Epithelial cell of proximal tubule (primary cell): ENCODE results near the gene COLEC11. TPM values are rescaled to one million over a fixed set of nuclear protein-coding genes. Genes with fewer than 3 reads are reported as not detected.
"Not testable (repeated sequence)": the region's sequence is repeated elsewhere in the genome, so short reads cannot be mapped to it uniquely, and the experiment has no call there.

ENCODE experiments used
- DNase-seq: peaks from one replicate; pipeline ENCODE4 v3.0.0-alpha.2; 2011; ENCODE audit warnings: low read depth
- H3K4me3 ChIP-seq: 2 replicates; pipeline ENCODE4 v1.5.1; 2011; ENCODE audit warnings: low read depth, mild to moderate bottlenecking, low read length
- total RNA-seq: library from RNA; depleted of rRNA; stranded (reverse); fragments of >200 nt; gene quantifications from 2 replicates; pipeline ENCODE4 v1.2.3, GENCODE V29; 2015
- TF ChIP-seq, protein P1 (sequence below): conservative IDR thresholded peaks from 2 replicates; pipeline ENCODE4 v1.5.1; 2012; ENCODE audit warnings: low read depth, mild to moderate bottlenecking, low read length

COLEC11 gene
- total RNA-seq, 1 donor from 2014 or later, result 0.40 TPM

GRCh38 chr2:3563521-3563976 is 31.4 kb upstream of the COLEC11 start:
- no peak for DNase-seq
- TF ChIP-seq, protein P1, sequence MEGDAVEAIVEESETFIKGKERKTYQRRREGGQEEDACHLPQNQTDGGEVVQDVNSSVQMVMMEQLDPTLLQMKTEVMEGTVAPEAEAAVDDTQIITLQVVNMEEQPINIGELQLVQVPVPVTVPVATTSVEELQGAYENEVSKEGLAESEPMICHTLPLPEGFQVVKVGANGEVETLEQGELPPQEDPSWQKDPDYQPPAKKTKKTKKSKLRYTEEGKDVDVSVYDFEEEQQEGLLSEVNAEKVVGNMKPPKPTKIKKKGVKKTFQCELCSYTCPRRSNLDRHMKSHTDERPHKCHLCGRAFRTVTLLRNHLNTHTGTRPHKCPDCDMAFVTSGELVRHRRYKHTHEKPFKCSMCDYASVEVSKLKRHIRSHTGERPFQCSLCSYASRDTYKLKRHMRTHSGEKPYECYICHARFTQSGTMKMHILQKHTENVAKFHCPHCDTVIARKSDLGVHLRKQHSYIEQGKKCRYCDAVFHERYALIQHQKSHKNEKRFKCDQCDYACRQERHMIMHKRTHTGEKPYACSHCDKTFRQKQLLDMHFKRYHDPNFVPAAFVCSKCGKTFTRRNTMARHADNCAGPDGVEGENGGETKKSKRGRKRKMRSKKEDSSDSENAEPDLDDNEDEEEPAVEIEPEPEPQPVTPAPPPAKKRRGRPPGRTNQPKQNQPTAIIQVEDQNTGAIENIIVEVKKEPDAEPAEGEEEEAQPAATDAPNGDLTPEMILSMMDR, result no peak
- no peak overlapping the region for H3K4me3 ChIP-seq

- H3K4me3 ChIP-seq, result no peak overlapping the region
- DNase-seq, result no peak
- TF ChIP-seq, protein P1, result no peak
Measured at GRCh38 chr2:3565117-3565516, 29.8 kb upstream of the COLEC11 start.

DNA sequence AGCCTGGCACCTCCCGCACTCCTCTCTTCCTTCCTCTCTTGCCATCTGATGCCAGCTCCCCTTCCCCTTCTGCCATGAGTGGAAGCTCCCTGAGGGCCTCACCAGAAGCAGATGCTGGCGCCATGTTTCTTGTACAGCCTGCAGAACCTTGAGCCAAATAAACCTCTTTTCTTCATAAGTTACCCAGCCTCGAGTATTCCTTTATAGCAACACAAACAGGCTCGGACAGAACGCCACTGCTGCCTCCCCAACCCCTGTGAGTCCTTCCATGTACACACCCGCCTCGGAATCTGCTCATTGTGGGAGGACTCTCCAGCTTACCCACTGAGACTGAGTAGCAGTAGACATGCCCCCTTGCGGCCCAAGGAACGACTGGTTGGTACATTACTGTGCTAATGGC is 28.1 kb upstream of the COLEC11 start:
- no peak overlapping the region for H3K4me3 ChIP-seq
- DNase-seq, result no peak
- TF ChIP-seq, protein P1, result no peak

GRCh38 chr2:3569656-3570055 is 25.3 kb upstream of the COLEC11 start:
- not testable (repeated sequence) for H3K4me3 ChIP-seq, DNase-seq

GRCh38 chr2:3571284-3571683 is 23.6 kb upstream of the COLEC11 start:
- DNase-seq, result no peak
- no peak overlapping the region for H3K4me3 ChIP-seq
- TF ChIP-seq, protein P1, result no peak

DNA sequence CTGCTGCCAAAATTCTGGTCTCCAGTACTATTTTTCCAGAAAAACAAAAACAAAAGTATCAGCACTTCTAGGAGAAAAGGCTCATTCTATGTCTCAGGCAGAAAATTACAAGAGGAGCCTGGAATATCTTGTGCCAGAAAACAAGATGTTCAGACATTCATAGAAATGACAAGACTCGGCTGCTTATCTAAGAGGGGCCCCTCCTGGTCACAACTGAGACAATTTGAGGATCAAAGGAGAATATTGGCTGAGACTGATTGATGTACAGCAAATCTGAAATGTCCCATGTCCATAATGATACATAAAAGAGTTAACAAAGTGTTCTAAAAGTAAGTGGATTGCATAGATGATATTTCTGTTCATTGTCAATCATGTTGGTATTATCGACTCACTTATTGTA is 22.3 kb upstream of the COLEC11 start:
- no peak for DNase-seq
- no peak overlapping the region for H3K4me3 ChIP-seq
- TF ChIP-seq, protein P1, result no peak

DNA sequence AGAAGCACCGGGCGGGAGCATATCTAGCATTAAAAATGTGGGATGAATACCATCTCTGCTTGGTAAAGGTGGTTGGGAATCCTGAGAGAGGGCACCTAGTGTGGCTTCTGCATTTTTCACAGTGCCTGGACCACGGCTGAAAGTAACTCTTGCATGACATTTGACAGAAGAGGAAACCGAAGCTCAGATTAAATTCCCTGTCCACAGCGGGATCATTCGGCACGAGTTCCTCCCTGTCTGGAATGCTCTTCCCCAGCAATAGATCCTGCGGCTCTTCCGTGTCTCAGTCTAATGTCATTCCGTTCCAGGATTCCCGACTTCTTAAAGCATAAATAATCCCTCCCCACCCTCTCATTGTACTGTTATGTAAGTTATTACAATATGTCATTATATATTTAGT is 20.8 kb upstream of the COLEC11 start:
- TF ChIP-seq, protein P1, result no peak
- DNase-seq, result no peak
- no peak overlapping the region for H3K4me3 ChIP-seq
